HG03095 (cell line): ENCODE measurements around the gene UQCRH.
"Not testable (repeated sequence)": the region's sequence is repeated elsewhere in the genome, so short reads cannot be mapped to it uniquely, and the experiment has no call there.

Source experiments
- ATAC-seq: cut with Tn5 transposase; IDR thresholded peaks from one replicate; pipeline ENCODE4 v1.9.1; 2021; ENCODE audit warnings: moderate library complexity; ENCODE audit not compliant: unreplicated experiment

The UQCRH gene

GRCh38 chr1:46298387-46298786, 5.1 kb upstream of the UQCRH start:
- no peak for ATAC-seq

GRCh38 chr1:46300673-46301405, 2.7 kb upstream of the UQCRH start:
- no peak for ATAC-seq

- no peak for ATAC-seq
Observed at GRCh38 chr1:46301406-46301807, 2.1 kb upstream of the UQCRH start.

- ATAC-seq: peak; percentile 33
Observed at GRCh38 chr1:46301808-46302640, 1.5 kb upstream of the UQCRH start.

- ATAC-seq: peak; percentile 6
Observed at GRCh38 chr1:46302641-46303037, 859 bp upstream of the UQCRH start.

GRCh38 chr1:46303872-46304326, 401 bp downstream of the UQCRH start:
- no peak for ATAC-seq

GRCh38 chr1:46306159-46306530, 2.6 kb downstream of the UQCRH start:
- no peak for ATAC-seq

- no peak for ATAC-seq
Observed at GRCh38 chr1:46309401-46310159, 6.1 kb downstream of the UQCRH start.

- no peak for ATAC-seq
Observed at GRCh38 chr1:46310321-46310720, 6.8 kb downstream of the UQCRH start.

- ATAC-seq: no peak
Observed at GRCh38 chr1:46315669-46316403, 12.3 kb downstream of the UQCRH start.

- ATAC-seq: no peak
Observed at GRCh38 chr1:46317323-46317722, 13.8 kb downstream of the UQCRH start.

- ATAC-seq: not testable (repeated sequence)
Observed at GRCh38 chr1:46319301-46319700, 15.8 kb downstream of the UQCRH start.

GRCh38 chr1:46319960-46320914, 16.7 kb downstream of the UQCRH start:
- ATAC-seq: not testable (repeated sequence)

GRCh38 chr1:46322191-46322590, 18.7 kb downstream of the UQCRH start:
- not testable (repeated sequence) for ATAC-seq

- ATAC-seq: peak; percentile 48
Observed at GRCh38 chr1:46325285-46326076, 22.0 kb downstream of the UQCRH start.

- ATAC-seq: not testable (repeated sequence)
Observed at GRCh38 chr1:46328182-46328581, 24.7 kb downstream of the UQCRH start.

- ATAC-seq: not testable (repeated sequence)
Observed at GRCh38 chr1:46329807-46330206, 26.3 kb downstream of the UQCRH start.

- not testable (repeated sequence) for ATAC-seq
Observed at GRCh38 chr1:46330381-46330780, 26.9 kb downstream of the UQCRH start.
